Measurements from ENCODE around the gene LHFPL6.

LHFPL6 gene

DNA sequence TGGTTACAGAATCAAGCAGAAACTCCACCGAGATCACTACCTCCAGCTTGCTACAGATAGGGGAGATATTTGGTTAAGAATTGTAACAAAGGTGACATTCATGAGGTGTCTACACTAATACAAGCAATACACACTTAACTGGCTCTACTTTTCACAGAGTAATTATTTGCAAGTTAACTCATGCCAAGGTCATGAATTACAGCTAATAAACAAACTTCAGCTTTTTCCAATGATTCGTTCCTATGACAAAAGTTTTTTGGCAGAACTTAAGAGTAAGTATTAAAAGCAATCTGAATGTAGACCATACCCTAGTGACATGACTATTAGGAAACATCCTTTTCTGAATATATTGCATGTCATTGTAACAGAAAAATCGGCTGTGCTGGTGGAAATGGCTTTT lies 72.1 kb downstream of the LHFPL6 start:
- no peak for DNase-seq (ENCODE audit: low read depth)
- TF ChIP-seq, protein P1, sequence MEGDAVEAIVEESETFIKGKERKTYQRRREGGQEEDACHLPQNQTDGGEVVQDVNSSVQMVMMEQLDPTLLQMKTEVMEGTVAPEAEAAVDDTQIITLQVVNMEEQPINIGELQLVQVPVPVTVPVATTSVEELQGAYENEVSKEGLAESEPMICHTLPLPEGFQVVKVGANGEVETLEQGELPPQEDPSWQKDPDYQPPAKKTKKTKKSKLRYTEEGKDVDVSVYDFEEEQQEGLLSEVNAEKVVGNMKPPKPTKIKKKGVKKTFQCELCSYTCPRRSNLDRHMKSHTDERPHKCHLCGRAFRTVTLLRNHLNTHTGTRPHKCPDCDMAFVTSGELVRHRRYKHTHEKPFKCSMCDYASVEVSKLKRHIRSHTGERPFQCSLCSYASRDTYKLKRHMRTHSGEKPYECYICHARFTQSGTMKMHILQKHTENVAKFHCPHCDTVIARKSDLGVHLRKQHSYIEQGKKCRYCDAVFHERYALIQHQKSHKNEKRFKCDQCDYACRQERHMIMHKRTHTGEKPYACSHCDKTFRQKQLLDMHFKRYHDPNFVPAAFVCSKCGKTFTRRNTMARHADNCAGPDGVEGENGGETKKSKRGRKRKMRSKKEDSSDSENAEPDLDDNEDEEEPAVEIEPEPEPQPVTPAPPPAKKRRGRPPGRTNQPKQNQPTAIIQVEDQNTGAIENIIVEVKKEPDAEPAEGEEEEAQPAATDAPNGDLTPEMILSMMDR (IDR thresholded peaks at IDR 0.05; ENCODE audit: low read depth, low read length, missing control alignments): no peak
- H3K4me3 ChIP-seq (ENCODE audit: low read depth, low read length): no peak overlapping the region
- in situ Hi-C loops (cut with HindIII; ENCODE audit: low sequenced_read_pairs): no loop called here

DNA sequence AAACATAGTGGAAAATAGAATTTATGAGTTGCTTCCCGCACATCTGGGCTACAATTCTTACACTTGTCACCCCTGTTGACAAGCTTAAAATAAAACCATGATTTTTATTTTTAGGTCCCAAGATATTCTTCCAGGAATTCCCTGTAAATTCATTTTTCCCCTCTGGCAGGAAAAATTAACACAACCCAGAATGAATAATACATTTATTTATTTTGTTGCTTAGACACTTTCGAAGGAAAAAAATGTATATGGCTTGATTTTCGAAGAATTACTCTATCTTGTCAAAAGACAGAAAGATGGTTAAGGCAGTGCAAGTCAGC lies 74.4 kb downstream of the LHFPL6 start:
- no peak overlapping the region for H3K4me3 ChIP-seq (ENCODE audit: low read depth, low read length)
- no peak for DNase-seq (ENCODE audit: low read depth)
- in situ Hi-C loops (cut with HindIII; ENCODE audit: low sequenced_read_pairs): no loop called here
- TF ChIP-seq, protein P1 (IDR thresholded peaks at IDR 0.05; ENCODE audit: low read depth, low read length, missing control alignments): no peak

DNA sequence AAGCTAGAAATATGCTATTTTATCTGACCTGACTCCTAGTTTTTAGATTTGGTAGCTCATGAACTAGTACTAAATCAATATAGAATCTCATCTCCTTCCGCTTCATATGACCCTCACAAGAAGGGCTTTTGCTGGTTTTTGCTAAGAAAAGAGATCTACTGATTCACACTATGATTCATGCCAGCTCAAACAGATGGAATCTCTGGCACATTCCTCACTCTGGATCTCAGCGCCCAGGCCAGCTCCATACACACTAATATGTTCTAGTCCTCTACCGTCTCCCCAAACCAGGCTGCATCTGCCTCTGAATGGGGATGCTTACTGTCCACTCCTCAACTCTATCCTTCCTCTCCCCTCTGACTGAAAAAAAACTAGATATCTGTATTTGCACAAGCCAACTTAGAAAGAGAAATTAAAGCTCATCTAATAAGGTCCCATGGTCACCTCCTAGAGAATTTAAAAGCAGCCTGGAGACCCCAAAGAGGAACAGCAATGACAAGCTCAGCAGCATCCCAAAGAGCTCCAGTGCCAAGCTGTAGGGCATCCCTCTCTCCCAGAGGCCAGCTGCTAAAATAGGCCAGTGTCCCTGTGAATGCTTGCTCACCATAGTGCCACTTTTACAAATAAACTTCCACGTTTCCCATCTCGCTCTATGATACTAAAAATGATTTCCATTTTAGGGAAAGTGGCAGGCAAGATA lies 74.9 kb downstream of the LHFPL6 start:
- in situ Hi-C loops (cut with HindIII; ENCODE audit: low sequenced_read_pairs): no loop called here
- peak; percentile 81 for DNase-seq (ENCODE audit: low read depth)
- TF ChIP-seq, protein P1 (IDR thresholded peaks at IDR 0.05; ENCODE audit: low read depth, low read length, missing control alignments): no peak
- H3K4me3 ChIP-seq (ENCODE audit: low read depth, low read length): no peak overlapping the region

DNA sequence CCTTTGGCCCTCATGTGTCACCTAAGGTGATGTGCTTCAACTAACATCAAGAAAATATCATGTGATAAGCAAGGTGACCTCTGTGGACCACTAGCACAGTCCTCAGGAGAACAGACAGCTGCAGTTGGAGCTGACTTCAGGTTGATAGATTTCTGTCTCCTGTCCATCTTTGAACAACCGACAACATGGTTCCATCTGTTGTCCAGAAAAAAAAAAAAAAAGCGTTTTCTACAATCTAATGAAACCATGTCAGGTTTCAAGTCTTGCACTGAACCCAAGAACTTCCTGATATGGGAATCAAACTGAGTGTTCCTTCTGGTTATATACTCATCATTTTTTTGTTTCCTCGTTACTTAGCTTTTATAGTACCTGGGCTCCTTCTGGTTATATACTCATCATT lies 75.7 kb downstream of the LHFPL6 start:
- in situ Hi-C loops (cut with HindIII; ENCODE audit: low sequenced_read_pairs): no loop called here
- no peak overlapping the region for H3K4me3 ChIP-seq (ENCODE audit: low read depth, low read length)
- TF ChIP-seq, protein P1 (IDR thresholded peaks at IDR 0.05; ENCODE audit: low read depth, low read length, missing control alignments): no peak
- no peak for DNase-seq (ENCODE audit: low read depth)

DNA sequence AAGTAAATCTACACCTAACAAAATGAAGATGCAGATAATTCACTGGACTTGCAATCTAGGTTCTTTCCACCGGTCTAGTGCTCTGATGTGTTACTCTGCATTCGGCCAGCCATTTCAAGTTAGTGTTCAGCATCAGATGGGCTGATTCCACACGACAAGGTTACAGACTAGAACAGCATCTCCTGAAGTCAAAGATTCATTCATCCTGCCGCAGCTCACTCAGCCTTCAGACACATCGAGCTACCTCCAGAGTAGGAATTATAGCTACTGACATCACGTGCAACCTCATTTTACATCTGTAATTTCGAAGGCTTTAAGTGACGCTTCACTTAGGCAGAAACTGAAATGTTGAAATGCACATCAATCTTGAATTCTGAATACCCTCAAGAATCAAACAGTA lies 76.5 kb downstream of the LHFPL6 start:
- H3K4me3 ChIP-seq (ENCODE audit: low read depth, low read length): no peak overlapping the region
- in situ Hi-C loops (cut with HindIII; ENCODE audit: low sequenced_read_pairs): no loop called here
- no peak for DNase-seq (ENCODE audit: low read depth)
- TF ChIP-seq, protein P1 (IDR thresholded peaks at IDR 0.05; ENCODE audit: low read depth, low read length, missing control alignments): no peak

DNA sequence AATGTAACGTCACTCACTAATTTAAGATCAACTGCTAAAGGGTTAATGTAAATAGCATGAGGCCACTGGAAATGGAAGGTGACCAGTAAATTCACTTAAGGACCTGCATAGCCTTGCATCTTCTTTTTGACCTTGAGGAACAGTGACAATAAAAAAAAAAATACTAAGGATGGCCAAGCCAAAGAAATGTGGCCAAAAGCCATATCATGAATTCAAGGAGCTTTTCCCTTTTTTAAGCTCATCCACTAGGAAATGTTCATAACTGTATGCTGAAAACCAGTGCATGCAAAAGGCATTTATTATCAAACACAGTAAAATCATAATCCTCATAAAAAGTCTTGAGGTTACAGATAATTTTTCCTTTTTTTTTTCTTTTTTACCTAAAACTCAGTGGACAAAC lies 77.5 kb downstream of the LHFPL6 start:
- TF ChIP-seq, protein P1 (IDR thresholded peaks at IDR 0.05; ENCODE audit: low read depth, low read length, missing control alignments): no peak
- DNase-seq (ENCODE audit: low read depth): no peak
- in situ Hi-C loops (cut with HindIII; ENCODE audit: low sequenced_read_pairs): no loop called here
- no peak overlapping the region for H3K4me3 ChIP-seq (ENCODE audit: low read depth, low read length)

Data from astrocyte of the cerebellum (primary cell).